Suppressor macrophage treated with lipopolysaccharide for 1 hour (primary cell): ENCODE measurements around the gene SIMC1.

ENCODE experiments used
- DNase-seq, 3 donors: peaks; one replicate each; pipeline ENCODE4 v3.0.0-alpha.2; 2020 to 2022

Gene SIMC1

DNA sequence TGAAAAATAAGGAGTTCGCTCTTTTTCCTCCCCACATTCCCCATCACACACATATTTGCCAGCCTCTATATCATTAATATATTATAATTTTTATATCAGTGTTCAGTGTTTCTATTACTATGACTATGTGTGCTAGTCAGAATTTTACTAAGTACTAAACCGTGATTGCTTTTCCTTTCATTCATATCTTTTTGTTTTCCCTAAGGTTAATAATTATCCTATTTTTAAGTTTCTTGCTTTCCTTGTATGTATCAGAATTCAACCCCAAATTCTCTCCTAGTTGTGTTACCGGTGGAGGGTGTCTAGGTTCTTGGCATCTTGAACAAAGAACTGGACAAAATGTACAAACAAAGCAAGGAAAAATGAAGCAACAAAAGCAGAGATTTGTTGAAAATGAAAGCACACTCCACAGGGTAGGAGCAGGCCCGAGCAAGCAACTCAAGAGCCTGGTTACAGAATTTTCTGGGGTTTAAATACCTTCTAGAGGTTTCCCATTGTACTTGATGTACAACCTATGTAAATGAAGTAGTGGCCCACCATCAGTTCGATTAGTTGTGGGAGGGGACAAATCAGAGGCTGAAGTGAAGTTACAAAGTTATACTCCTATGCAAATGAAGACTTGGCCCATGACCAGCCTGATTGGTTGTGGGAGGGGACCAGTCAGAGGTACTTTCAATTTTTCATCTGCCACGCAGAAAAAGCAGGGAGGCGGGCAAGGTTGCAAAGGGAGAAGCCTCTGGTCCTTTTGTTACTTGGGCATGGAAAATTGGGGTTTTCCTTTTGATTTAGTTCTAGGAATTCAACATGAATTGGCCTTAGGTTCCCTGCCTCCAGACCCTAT is 79.5 kb downstream of the SIMC1 start:
- DNase-seq = no peak

DNA sequence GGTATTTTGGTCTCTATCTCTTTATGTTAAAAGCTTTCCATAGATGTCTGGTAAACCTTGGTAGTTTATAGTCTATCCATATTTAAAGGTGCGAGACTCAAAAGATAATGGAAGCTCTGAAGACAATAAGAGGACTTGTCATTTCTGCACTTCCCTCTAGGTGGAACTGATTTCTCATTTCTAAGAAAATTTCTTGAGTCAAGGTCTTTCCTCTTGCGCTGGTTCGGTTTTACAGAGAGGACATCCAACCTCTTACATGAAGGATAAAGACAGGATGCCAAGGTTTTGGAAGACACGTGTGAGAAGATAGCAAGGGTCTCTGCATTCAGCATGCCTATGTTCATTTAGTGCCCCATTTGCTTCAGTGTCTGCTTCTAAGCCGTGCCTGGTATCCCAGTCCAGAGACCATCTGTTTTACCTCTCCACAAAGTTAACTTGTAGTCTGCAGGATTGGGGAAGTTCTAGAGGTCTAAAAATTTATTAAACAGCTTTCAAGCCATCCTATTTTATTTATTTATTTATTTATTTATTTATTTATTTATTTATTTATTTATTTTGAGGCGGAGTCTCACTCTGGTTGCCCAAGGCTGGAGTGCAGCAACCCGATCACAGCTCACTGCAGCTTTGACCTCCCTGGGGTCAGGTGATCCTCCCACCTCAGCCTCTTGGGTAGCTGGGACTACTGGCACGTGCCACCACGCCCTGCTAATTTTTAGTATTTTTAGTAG is 81.8 kb downstream of the SIMC1 start:
- DNase-seq = peak in 1 of 3 donors; percentile 7

DNA sequence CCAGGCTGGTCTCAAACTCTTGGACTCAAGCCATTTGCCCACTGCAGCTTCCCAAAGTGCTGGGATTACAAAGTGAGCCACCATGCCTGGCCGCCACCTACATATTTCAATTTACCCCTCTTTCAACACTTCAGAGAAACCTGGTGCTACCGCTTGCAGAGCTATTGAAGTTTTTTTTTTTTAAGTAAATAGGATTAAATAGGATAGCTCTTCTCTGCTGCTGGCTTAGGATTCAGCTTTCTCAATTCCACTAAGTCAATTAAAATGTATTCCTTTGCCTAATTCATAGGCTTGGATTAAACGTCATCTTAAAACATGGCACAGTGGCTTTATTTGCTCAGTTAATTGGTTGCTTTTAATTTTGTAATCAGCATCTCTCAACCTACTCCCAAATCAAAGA is 82.4 kb downstream of the SIMC1 start:
- no peak for DNase-seq

DNA sequence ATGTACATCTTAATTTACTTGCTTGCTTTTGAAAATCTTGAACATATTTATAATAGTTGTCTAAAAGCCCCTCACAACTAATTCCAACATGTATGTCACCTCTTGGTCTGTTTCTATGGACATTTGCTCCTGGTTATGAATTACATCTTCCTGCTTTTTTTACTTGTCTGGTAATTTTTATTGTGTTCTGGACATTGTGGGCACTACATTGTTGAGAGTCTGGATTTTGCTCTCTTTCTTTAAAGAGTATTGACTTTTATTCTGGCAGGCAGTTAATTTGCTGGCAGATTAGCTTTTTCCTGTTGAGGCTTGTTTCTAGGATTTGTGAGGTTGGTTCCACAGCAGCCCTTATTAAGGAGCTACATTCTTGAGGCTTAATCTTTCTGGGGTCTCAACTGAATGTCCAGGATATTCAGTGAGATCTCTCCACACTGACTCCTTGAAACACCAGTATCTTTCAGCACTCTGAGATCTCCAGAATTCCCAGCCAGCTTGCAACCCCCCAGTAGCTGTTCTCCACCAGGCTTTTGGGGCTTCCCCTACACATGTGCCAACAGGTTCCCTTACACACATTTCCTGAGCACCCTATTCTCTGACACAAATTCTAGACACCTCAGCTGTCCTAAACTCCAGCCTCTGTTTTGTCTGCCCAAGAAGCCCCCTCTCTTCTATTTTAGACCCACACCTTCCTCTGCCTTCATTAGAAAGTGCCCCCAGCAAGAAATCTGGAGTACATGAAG is 96.0 kb downstream of the SIMC1 start:
- no peak for DNase-seq

DNA sequence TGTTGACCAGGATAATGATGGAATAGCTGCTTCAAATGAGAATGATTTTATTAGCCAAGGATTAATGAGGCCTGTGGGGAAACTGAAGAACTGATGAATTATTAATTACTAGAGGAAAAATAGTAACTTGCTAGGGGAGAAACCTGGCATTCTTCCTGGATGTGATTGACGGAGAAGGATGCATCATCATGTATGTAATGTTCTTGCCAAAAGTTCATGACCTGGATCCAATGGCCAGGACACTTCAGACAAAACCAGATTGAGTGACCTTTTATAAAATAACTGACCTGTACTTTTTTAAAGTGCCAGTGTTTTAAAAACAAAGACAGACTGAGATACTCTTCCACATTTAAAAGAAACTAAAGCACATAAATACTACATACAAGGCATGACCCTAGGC is 99.7 kb downstream of the SIMC1 start:
- no peak for DNase-seq

DNA sequence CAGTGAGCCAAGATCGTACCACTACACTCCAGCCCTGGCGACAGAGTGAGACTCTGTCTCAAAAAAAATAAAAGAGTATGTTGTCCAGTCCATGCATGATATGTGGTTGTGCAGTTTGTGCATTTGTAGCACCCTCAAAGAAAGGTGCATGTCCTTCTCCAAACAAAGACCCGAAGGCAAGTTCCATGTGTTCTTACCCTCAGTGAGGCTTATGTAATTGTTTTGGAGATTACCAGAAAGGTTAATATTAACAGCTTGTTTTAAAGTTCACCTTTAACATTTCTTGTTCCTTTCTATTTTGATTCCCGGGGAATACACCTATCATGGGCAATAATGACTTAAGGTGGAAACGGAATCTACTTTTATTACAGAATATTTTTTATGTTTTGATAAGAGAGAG is 101.1 kb downstream of the SIMC1 start:
- no peak for DNase-seq

DNA sequence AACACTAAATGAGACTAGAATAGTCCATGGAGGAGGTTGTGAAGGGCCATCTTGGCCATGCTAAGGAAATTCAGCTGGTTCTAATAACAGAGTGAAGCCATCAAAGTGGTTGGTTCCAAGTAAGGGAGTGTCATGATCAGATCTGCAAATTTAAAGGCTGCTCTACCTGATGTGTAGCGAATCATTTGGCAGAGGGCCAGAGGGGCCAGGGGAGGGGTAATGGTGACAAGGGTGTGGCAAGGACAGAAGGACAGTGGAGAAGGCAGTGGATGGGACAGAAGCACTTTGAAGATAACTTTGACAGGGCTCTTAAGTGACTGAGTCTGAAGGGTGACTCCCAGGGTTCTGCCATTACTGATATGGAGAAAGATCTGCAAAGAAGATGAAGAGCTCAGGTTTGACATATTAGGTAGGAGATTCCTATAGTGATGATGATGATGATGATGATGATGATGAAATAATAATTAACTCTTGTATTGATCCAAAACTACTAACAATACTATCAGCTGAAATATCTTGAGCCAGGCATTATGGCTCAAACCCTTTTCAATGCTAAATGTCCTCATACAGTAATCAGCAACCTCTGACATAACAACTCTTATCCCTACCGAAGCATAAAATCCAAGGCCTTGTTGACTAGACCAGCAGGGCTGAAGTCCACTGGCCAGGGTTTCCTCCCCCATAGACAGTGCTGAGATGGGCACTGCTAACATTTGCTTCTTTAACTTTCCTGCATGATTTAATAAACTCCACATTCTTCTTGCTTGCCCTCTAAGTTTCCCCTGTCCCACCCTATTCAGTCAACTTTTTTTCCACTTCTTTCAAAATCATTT is 103.3 kb downstream of the SIMC1 start:
- no peak for DNase-seq

DNA sequence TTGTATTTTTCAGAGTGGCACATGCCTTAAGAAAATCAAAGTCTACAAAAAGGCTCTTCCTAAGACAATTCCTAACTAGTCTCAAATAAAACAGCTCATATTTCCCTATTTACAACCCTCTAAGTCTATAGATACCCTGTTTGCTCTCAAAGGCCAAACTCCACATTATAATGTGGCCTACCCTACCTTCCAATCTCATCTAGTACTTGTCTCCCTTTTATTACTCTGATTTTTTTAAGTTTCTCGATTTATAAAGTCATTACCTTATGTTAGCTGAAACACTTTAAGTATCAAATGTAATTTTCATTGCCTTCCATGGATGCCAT is 103.9 kb downstream of the SIMC1 start:
- no peak for DNase-seq

DNA sequence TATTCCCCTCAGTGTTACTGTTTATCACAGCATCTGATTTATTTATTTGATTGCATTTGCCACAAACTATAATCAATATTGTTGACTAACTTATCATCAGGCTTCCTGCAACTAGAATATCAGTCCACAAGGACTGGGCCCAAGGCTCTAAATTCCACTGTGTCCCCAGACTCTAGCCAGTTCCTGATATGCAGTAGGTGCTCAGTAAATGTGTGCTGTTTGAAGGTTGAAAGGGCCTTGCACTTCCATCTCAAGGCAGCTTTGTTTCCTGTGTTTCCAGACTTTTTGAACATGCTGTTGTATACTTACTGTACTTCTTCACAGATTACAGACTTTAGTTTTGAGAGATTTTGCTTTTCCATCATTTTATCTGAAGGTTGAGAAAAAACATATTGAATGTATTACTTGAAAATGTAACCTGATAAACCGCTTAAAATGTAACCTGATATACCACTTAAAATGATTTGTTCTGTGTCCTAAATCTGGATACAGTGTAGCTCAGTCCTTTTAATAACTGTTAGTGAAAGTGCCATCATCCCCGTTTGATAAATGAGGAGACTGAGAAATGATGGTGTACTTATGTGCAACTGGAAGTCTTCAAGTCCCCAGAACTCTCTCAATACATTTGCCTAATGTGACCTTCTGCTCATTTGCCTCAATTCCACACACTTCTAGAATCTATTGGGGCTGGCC is 104.7 kb downstream of the SIMC1 start:
- no peak for DNase-seq

DNA sequence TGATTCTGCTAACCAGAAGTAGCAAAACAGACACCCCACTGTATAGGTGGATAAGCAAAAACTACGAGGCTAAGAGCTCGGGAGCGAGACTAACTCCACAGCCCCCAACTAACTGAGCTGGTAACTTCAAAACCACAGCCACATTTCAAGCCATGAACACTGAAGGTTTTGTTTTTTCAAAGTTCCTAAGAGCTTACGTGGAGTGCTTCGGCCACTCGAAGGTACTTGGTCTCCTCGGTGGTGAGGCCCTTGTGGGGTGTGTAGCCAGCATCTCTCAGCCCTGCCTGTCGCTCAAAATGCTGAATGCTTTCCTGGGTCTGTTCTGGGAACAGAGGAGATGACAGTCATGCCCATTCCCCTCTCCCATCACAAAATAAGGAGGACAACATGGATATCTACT is 112.2 kb downstream of the SIMC1 start:
- no peak for DNase-seq

DNA sequence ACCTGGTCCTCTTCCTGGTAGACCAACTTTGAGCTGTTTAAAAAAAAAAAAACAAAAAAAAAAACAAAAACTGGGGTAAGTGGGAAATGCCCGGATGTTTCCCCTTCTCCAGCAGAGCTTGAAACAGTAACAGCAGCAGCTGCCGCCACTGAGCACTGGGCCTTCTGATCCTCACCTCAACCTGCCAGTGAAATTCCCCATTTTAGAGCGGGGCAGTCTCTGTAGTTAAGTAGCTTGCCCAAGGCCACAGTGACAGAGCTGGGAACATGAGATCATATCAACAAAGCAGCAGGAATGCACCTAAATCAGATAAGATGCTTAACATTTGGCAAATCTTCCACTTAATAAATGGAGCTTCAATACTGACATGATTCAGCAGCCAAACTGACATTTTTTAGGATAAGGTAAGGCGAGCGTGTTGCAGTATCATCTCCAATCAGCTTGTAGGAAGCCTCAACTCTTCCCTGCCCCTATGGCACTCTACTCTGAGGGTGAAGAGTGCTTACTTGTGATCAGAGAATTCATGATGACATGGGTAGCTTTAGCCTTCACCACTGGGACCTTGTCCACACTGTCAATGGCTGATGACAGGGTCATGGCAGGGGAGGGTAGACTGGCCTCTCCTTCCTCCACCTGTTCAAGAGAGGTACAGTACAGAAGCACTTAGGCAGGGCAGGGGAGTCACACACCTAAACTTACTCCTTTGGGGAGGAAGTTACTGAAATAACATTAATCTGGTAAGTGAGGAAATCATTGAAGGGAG is 114.1 kb downstream of the SIMC1 start:
- DNase-seq = no peak

DNA sequence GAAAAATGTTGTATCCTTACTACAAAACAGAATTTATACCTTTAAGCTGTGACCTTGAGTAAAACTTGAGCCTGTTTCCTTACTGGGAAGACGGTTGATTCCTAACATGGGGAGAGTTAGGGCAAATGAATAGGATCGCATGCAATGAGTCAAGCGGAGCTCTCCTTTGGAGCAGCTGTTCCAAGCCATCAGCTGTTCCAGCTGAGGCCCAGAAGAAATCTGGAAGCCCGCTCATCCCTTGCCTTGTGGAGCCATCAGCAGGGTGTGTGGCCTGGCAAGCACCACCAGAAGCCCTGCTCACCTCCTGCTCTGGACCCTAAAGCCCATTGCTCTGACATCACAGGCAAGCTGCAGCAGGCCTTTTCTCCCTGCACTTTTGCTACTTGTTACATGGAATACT is 115.3 kb downstream of the SIMC1 start:
- DNase-seq = no peak

DNA sequence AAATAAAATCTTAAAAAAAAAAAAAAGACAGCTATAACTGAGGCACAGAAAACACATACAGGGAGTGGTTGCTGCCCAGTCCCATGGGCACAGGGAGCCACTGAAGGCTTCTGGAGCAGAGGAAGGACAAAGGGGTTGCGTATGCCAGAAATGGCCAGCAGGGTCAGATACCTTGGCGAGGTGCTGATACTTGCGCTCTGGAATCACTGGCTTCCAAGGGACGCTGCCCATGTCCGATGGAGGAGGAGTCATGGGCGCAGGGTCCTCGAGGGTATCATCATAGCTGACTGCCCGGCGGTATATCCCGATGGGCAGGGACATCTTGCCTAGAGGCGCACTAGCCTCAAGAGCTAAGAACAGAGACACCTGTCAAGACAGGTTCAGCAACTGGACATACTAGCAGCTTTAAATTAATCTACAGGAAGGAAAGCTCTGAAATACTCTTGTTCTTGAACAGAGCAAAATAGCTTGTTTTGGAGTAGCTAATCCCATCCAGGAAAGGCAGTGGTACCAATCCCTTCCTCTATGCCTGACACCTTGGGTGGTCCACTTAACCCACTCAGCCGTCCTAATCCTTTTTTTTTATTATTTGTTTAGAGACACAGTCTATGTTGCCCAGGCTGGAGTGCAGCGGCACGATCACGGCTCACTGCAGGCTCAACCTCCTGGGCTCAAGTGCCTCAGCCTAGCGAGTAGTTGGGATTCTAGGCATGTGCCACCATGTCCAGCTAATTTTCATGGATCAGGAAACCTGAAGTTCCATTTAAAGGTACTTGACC is 117.4 kb downstream of the SIMC1 start:
- DNase-seq = no peak

DNA sequence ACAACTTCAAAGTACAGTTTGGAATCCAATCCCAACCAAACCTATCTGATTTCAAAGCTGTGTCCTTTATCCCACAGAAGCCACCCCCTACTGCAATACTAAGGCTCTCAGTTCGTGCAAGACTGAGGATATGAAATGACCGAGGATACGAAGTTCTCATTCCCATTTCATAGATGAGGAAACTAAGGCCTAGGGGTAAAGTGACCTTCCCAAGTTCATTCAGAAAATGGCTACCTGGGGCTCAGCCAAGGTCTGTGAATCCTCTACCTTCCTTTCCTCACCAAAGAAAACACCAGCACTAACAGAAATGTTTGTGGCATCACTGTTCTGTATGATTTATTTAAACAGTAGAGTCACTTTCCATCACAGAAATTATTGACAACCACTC is 117.9 kb downstream of the SIMC1 start:
- no peak for DNase-seq

DNA sequence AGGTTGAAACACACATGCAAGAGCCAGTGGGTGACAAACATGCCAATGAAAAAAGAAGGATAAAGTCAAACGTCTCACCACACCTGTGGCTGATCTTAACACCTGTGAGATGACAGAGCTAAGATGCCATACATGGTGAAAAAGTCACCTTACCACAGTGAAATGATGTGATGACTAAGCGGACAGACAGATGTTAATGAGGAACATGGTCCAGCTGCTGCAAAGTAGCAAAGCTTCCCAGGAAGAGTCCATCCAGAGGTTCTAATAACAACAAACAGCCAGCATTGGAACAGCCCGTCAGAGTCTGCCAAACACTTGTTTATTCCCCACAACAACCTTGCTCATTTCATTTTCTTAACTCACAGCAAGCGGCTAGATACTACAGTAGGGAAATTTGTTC is 121.4 kb downstream of the SIMC1 start:
- DNase-seq = no peak

DNA sequence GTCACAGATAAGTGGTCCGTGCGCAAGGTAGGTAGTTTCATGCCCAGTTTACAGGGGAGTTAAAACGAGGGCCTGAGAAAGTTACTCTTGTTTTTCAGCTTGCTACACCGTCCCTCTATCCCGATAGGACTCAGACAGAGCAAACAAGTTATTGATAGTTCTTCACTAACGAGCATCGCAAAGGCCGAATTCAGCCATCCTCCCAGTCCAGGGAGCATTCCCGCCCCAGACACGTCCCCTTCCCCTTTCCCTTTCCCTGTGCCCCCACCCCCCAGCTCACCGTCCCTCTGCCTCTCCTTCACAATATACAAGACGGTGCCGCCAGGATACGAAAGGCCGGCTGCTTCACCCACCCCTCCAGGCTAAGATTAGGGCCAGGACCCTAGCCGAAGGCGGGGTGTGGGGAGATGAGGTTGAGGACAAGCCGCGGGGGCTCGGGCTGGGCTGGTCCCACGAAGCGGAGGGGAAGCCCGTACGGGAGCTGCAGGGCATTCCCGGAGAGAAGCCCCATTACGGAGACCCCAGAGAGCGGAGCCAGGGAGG is 122.7 kb downstream of the SIMC1 start:
- peak in 2 of 3 donors; percentile 14 to 34 for DNase-seq

DNA sequence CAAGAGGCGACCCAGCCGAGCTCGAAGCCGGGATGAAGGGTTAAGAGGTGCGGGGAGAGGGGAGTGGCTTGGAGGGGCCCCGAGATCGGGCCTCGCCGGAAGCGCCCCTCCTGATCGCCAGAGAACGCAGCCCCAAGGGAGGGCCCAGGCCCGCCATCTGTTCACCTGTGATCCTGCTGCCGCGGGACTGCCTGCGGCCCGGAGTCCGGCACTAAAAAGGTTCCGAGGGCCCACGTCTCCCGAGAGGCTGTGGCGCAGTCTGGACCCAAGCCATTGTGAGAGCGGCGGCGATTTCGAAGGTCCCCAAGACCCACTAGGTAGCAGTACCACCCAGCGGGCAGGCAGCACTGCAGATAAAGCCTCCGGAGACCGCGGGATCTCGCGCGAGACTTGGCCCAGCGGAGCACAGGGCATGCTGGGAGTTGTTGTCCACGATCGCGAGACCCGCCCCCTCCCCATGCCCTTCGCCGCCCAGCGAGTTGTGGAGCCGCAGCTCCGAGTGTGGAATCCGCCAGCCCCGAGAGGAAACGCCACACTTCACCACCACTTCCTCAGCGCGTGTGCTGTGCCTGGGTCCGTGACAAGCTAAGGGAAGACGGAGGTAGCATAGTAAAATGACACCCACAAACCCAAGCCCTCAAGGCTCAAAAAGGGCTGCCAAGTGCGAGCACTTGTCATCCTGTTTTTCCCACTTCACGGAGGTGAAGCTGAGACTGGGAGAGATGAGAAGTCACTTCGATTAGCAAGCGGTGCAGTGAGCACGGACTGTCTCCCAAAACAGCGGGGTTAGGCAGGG is 123.4 kb downstream of the SIMC1 start, which contains the start of gene KIAA1191:
Gene KIAA1191 (minus strand): TSS at position 328 of the 796 bp plus-strand sequence. CDS start 2,256 bp downstream, outside the sequence.
- DNase-seq = peak; percentile 94 to 97 (median 97)

DNA sequence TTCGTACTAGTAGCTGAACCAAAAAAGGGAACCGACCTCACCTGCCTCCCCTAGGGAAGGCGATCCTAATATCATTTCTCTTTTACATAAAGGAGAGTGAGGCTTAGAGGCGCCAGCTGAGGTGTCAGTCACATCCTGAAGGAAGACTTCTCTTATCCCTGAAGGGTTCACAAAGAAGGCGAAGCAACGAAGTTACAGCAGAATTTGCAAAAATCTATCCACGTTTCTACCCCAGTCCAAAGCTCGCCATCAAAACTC is 123.9 kb downstream of the SIMC1 start:
- no peak for DNase-seq

DNA sequence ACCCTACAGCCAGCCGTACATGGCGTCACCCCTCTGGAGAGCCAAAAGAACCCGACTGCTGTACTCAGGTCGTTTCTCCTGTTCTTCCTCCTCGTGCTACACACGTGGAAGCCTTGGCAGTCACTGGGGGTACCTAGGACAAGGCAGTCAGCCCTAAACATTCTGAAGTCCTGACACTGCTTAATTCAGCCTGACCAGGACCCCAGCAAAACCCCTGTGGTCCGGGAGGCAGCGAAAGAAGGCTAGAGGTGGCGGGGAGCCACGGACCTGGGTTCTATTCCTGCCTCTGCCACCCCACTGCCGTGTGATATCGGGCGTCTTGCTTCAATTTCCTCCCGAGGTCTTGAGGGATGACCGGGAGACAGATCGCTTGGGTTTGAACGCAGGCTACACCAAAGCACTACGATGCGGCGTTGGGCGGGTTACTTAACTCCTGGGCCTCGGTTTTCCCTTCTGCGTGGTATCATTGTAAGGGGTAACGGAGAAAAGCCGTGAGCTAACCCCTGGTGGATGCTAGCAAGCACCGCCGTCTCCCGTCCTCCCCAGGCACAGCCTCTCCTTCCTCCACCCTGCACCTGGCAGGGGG is 126.6 kb downstream of the SIMC1 start:
- no peak for DNase-seq
